ENCODE data around the gene CENPT.

CENPT gene

DNA sequence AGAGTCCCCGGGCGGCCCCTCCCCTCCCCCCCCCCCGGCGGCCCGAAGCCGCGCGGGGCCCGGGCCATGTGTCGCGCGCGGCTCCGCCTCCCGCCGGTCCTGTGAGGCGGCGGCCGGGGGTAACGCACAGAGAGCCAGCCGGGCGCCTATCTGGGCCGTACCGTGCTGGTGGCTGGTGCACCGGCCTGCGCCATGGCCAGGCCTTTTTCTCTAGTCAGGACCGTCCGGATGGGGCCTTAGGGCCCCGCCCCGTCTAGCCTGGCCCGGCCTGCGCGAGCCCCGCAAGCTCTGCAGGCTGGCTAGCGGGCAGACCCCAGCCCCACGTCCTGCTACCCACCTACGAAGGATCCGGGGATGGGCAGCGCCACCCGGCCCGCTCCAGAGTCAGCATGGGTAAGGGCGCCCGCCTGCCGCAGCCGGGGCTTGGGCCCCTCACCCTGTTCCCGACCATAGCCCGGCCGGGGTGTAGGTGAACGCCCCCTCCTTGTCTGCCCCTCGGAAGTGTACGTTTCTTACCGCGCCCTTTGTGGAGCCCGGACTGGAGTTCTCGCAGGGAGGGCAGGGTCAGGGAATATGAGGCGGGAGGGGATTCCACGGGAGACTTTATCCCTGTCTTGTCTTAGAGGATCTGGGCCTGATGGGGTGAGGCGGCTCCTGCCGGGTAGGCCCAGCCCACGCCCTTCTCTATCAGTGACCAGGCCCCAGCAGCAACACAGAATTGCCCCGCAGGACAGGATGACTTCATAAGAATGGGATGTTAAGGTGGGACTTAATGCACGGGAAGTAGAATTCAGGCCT is at the start of gene CENPT:
TSS of gene CENPT (minus strand) at position 630 of the 798 bp plus-strand sequence. CDS start 13,834 bp downstream, outside the sequence.
- H3K36me3 ChIP-seq (ENCODE audit: insufficient read depth, insufficient read length, low read length), result peaks cover 63% of the 10 kb centered on the region
- no peaks in the 10 kb centered on the region for H3K27me3 ChIP-seq (ENCODE audit: insufficient read depth, insufficient read length)
- DNase-seq (ENCODE audit: low read depth, low spot score), result no peak
- peaks cover 8% of the 10 kb centered on the region for H3K4me1 ChIP-seq (ENCODE audit: insufficient read depth, insufficient read length)
- no peaks in the 10 kb centered on the region for H3K9me3 ChIP-seq (ENCODE audit: insufficient read depth, low read length)
- H3K9ac ChIP-seq (ENCODE audit: insufficient read length, low read depth), result peak within 1 kb of the TSS; percentile 98
- H3K4me3 ChIP-seq (ENCODE audit: insufficient read length, low read depth), result peak within 1 kb of the TSS; percentile 94
- no peak for TF ChIP-seq YY1 (IDR thresholded peaks at IDR 0.05; ENCODE audit: insufficient read depth, insufficient read length)
- TF ChIP-seq ZNF274 (IDR thresholded peaks at IDR 0.05; ENCODE audit: low read depth, low read length), result no peak

- Histone ChIP-seq H3K4me1 (ENCODE audit: insufficient read depth, insufficient read length) (no peaks in the 10 kb centered on the region), H3K9me3 (ENCODE audit: insufficient read depth, low read length) (no peaks in the 10 kb centered on the region)
Observed at GRCh38 chr16:67897231-67897630, 49.7 kb upstream of the CENPT start.

GRCh38 chr16:67893743-67894399 is 46.4 kb upstream of the CENPT start:
- Histone ChIP-seq H3K36me3 (ENCODE audit: insufficient read depth, insufficient read length, low read length) (peaks cover 10% of the 10 kb centered on the region), H3K4me3 (ENCODE audit: insufficient read length, low read depth) (peak overlapping the region; percentile 99), H3K4me1 (ENCODE audit: insufficient read depth, insufficient read length) (no peaks in the 10 kb centered on the region), H3K9ac (ENCODE audit: insufficient read length, low read depth) (peak overlapping the region; percentile 99), H3K9me3 (ENCODE audit: insufficient read depth, low read length) (no peaks in the 10 kb centered on the region), H3K27me3 (ENCODE audit: insufficient read depth, insufficient read length) (no peaks in the 10 kb centered on the region)
- DNase-seq (ENCODE audit: low read depth, low spot score), result no peak
- TF ChIP-seq YY1 (IDR thresholded peaks at IDR 0.05; ENCODE audit: insufficient read depth, insufficient read length) (no peak), SUZ12 (IDR thresholded peaks at IDR 0.05; ENCODE audit: extremely low read depth, insufficient read depth, insufficient read length) (no peak), ZNF274 (IDR thresholded peaks at IDR 0.05; ENCODE audit: low read depth, low read length) (no peak)

More at GRCh38 chr16:67897231-67897630, 49.7 kb upstream of the CENPT start:
- DNase-seq (ENCODE audit: low read depth, low spot score), result no peak
- no peak overlapping the region for H3K9ac ChIP-seq (ENCODE audit: insufficient read length, low read depth)
- no peak overlapping the region for H3K4me3 ChIP-seq (ENCODE audit: insufficient read length, low read depth)
- peaks cover 16% of the 10 kb centered on the region for H3K36me3 ChIP-seq (ENCODE audit: insufficient read depth, insufficient read length, low read length)
- TF ChIP-seq SUZ12 (IDR thresholded peaks at IDR 0.05; ENCODE audit: extremely low read depth, insufficient read depth, insufficient read length) (no peak), ZNF274 (IDR thresholded peaks at IDR 0.05; ENCODE audit: low read depth, low read length) (no peak), YY1 (IDR thresholded peaks at IDR 0.05; ENCODE audit: insufficient read depth, insufficient read length) (no peak)
- H3K27me3 ChIP-seq (ENCODE audit: insufficient read depth, insufficient read length), result no peaks in the 10 kb centered on the region

- peak within 1 kb of the TSS; percentile 99 for H3K4me3 ChIP-seq (ENCODE audit: insufficient read length, low read depth)
- no peaks in the 10 kb centered on the region for H3K27me3 ChIP-seq (ENCODE audit: insufficient read depth, insufficient read length)
- DNase-seq (ENCODE audit: low read depth, low spot score), result peak; percentile 96
- H3K9me3 ChIP-seq (ENCODE audit: insufficient read depth, low read length), result no peaks in the 10 kb centered on the region
- H3K36me3 ChIP-seq (ENCODE audit: insufficient read depth, insufficient read length, low read length), result peaks cover 10% of the 10 kb centered on the region
- peak within 1 kb of the TSS; percentile 99 for H3K9ac ChIP-seq (ENCODE audit: insufficient read length, low read depth)
- TF ChIP-seq ZNF274 (IDR thresholded peaks at IDR 0.05; ENCODE audit: low read depth, low read length) (no peak), YY1 (IDR thresholded peaks at IDR 0.05; ENCODE audit: insufficient read depth, insufficient read length) (peak; percentile 32)
- H3K4me1 ChIP-seq (ENCODE audit: insufficient read depth, insufficient read length), result peaks cover 4% of the 10 kb centered on the region
Observed at GRCh38 chr16:67892899-67893742, 45.6 kb upstream of the CENPT start, which contains the start of gene PSKH1. Gene PSKH1, plus strand, starts transcription at chr16:67893254. Its CDS starts 15,496 bp downstream, at chr16:67908750.

DNA sequence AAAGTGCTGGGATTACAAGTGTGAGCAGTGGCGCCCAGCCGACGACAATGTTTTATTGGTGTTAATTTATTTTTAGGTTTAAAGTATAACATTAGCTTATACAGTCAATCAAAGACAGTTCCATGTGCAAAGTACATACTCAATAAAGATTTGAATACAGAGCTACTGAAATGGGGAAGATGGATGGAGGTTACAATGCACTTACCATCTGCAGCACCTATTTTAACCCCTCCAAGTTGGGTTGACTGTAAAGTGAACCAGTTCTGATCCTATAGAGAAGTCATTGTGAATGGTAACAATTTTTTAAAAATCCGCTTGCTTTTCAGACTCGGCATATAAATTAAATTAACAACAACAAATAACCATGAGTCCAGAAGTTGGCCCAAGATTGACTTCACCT is 44.9 kb upstream of the CENPT start:
- Histone ChIP-seq H3K4me1 (ENCODE audit: insufficient read depth, insufficient read length) (peaks cover 4% of the 10 kb centered on the region), H3K9ac (ENCODE audit: insufficient read length, low read depth) (peak overlapping the region; percentile 46), H3K36me3 (ENCODE audit: insufficient read depth, insufficient read length, low read length) (peaks cover 7% of the 10 kb centered on the region), H3K27me3 (ENCODE audit: insufficient read depth, insufficient read length) (no peaks in the 10 kb centered on the region), H3K9me3 (ENCODE audit: insufficient read depth, low read length) (no peaks in the 10 kb centered on the region), H3K4me3 (ENCODE audit: insufficient read length, low read depth) (peak overlapping the region; percentile 2)
- DNase-seq (ENCODE audit: low read depth, low spot score), result no peak
- TF ChIP-seq SUZ12 (IDR thresholded peaks at IDR 0.05; ENCODE audit: extremely low read depth, insufficient read depth, insufficient read length), result no peak

- no peak for DNase-seq (ENCODE audit: low read depth, low spot score)
- Histone ChIP-seq H3K4me1 (ENCODE audit: insufficient read depth, insufficient read length) (peaks cover 16% of the 10 kb centered on the region), H3K27me3 (ENCODE audit: insufficient read depth, insufficient read length) (no peaks in the 10 kb centered on the region), H3K36me3 (ENCODE audit: insufficient read depth, insufficient read length, low read length) (peaks cover 21% of the 10 kb centered on the region), H3K9me3 (ENCODE audit: insufficient read depth, low read length) (no peaks in the 10 kb centered on the region), H3K4me3 (ENCODE audit: insufficient read length, low read depth) (no peak overlapping the region), H3K9ac (ENCODE audit: insufficient read length, low read depth) (no peak overlapping the region)
- no peak for TF ChIP-seq YY1 (IDR thresholded peaks at IDR 0.05; ENCODE audit: insufficient read depth, insufficient read length)
- TF ChIP-seq SUZ12 (IDR thresholded peaks at IDR 0.05; ENCODE audit: extremely low read depth, insufficient read depth, insufficient read length), result no peak
- no peak for TF ChIP-seq ZNF274 (IDR thresholded peaks at IDR 0.05; ENCODE audit: low read depth, low read length)
Observed at GRCh38 chr16:67888331-67888730, 40.8 kb upstream of the CENPT start.

DNA sequence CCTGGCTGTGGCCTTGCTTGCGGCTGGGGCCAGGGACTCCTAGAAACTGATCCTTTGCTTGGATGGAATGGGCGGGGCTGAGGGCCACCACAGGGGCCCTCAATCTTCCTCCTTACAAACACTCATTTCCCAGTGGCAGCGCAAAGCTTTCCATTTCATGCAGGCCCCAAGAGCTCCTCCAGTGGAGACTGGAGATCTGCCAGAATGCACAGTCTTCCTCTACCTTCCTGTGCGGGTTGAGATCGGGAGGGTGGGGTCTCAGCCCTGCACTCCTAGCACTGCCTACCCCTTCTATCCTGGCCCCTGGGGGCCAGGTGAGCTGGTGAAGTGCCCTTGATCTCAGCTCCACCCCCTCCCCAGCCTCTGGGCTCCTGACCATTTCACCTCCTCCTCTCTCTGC is 38.9 kb upstream of the CENPT start:
- no peak for TF ChIP-seq YY1 (IDR thresholded peaks at IDR 0.05; ENCODE audit: insufficient read depth, insufficient read length)
- TF ChIP-seq ZNF274 (IDR thresholded peaks at IDR 0.05; ENCODE audit: low read depth, low read length), result no peak
- TF ChIP-seq SUZ12 (IDR thresholded peaks at IDR 0.05; ENCODE audit: extremely low read depth, insufficient read depth, insufficient read length), result no peak
- peaks cover 40% of the 10 kb centered on the region for H3K36me3 ChIP-seq (ENCODE audit: insufficient read depth, insufficient read length, low read length)
- H3K4me3 ChIP-seq (ENCODE audit: insufficient read length, low read depth), result no peak overlapping the region
- DNase-seq (ENCODE audit: low read depth, low spot score), result no peak
- no peaks in the 10 kb centered on the region for H3K27me3 ChIP-seq (ENCODE audit: insufficient read depth, insufficient read length)
- H3K9ac ChIP-seq (ENCODE audit: insufficient read length, low read depth), result peak overlapping the region; percentile 15
- H3K4me1 ChIP-seq (ENCODE audit: insufficient read depth, insufficient read length), result peaks cover 20% of the 10 kb centered on the region
- H3K9me3 ChIP-seq (ENCODE audit: insufficient read depth, low read length), result no peaks in the 10 kb centered on the region
